H1 (cell line): ENCODE results near the gene SKP1. TPM values are rescaled to one million over a fixed set of nuclear protein-coding genes. Genes with fewer than 3 reads are reported as not detected.

ENCODE experiments used
- CTCF ChIA-PET: fragments of 300-600 bp; sonication (Branson Sonifier 250); formaldehyde crosslinking; loops from one replicate; lab custom pipeline; 2021; ENCODE audit not compliant: partially characterized antibody; lab: Charles Lee
- POLR2A ChIA-PET: fragments of 300-600 bp; sonication (Branson Sonifier 250); formaldehyde crosslinking; loops from one replicate; lab custom pipeline; 2021; ENCODE audit warnings: inconsistent platforms; ENCODE audit not compliant: partially characterized antibody; lab: Charles Lee
- DNase-seq, 2 experiments: peaks; one replicate each; pipeline versions ENCODE4 v3.0.0 to v3.0.0-alpha.2; 2010 to 2022; ENCODE audit warnings: low spot score in 2 of 2, low read depth in 1 of 2, mixed read lengths in 1 of 2
- FAIRE-seq: peaks from 2 replicates; lab custom pipeline; 2011; peaks lifted over from hg19 to GRCh38; lab: Jason Lieb, UNC
- H2AFZ ChIP-seq: 2 replicates; pipeline ENCODE4 v1.8.1; 2012; ENCODE audit warnings: low read length, inconsistent platforms
- H2AK5ac ChIP-seq: 2 replicates; pipeline ENCODE4 v1.6.1; 2013; ENCODE audit warnings: low read depth, low read length
- H2BK120ac ChIP-seq: replicated peaks from 2 replicates; pipeline ENCODE3; 2013; ENCODE audit warnings: low read depth, low read length, inconsistent platforms
- H2BK12ac ChIP-seq: 2 replicates; pipeline ENCODE4 v1.6.1; 2013; ENCODE audit warnings: low read depth, low read length
- H2BK15ac ChIP-seq: 2 replicates; pipeline ENCODE4 v1.6.1; 2013; ENCODE audit warnings: low read length
- H2BK20ac ChIP-seq: 2 replicates; pipeline ENCODE4 v1.6.1; 2013; ENCODE audit warnings: low read length
- H2BK5ac ChIP-seq: 2 replicates; pipeline ENCODE4 v1.6.1; 2013; ENCODE audit warnings: low read depth, low read length
- H3K14ac ChIP-seq: 2 replicates; pipeline ENCODE4 v1.6.1; 2013; ENCODE audit warnings: inconsistent platforms; ENCODE audit not compliant: insufficient read length
- H3K18ac ChIP-seq: 2 replicates; pipeline ENCODE4 v1.6.1; 2013; ENCODE audit warnings: low read length; ENCODE audit errors: extremely low read depth
- H3K23ac ChIP-seq: 2 replicates; pipeline ENCODE4 v1.6.1; 2013; ENCODE audit warnings: inconsistent platforms; ENCODE audit not compliant: insufficient read length
- H3K23me2 ChIP-seq: 2 replicates; pipeline ENCODE4 v1.6.1; 2013; ENCODE audit warnings: low read depth, low read length
- H3K27ac ChIP-seq: 2 replicates; pipeline ENCODE4 v1.6.1; 2011; ENCODE audit warnings: low read depth, low read length, inconsistent platforms
- H3K27me3 ChIP-seq, 4 experiments: replicated peaks in 1 of 4; 1 replicate in 1 of 4; 2 replicates in 3 of 4; pipeline versions ENCODE4 v1.6.1 to v1.8.1; 2011 to 2013; ENCODE audit warnings: low read length in 3 of 4, mild to moderate bottlenecking in 3 of 4, inconsistent platforms in 2 of 4, mixed read lengths in 2 of 4, moderate library complexity in 1 of 4; ENCODE audit not compliant: control insufficient read depth in 3 of 4, insufficient read depth in 3 of 4; ENCODE audit errors: extremely low read depth in 1 of 4
- H3K36me3 ChIP-seq, 4 experiments: 2 replicates each; pipeline versions ENCODE4 v1.6.1 to v1.8.1; 2011 to 2013; ENCODE audit warnings: mild to moderate bottlenecking in 4 of 4, low read length in 3 of 4, moderate library complexity in 2 of 4, control low read depth in 1 of 4, inconsistent platforms in 1 of 4; ENCODE audit not compliant: insufficient read depth in 4 of 4, control insufficient read depth in 2 of 4
- H3K4ac ChIP-seq: replicated peaks from 2 replicates; pipeline ENCODE3; 2013; ENCODE audit warnings: low read length, low read depth, mixed read lengths, inconsistent platforms; ENCODE audit not compliant: insufficient read length
- H3K4me1 ChIP-seq, 4 experiments: replicated peaks in 1 of 4; 1 replicate in 1 of 4; 2 replicates in 3 of 4; pipeline versions ENCODE4 v1.6.1 to v1.8.1; 2011 to 2013; ENCODE audit warnings: low read length in 3 of 4, inconsistent platforms in 2 of 4, mixed read lengths in 1 of 4; ENCODE audit not compliant: insufficient read depth in 4 of 4, control insufficient read depth in 3 of 4
- H3K4me2 ChIP-seq, 2 experiments: 2 replicates each; pipeline versions ENCODE4 v1.6.1 to v1.8.1; 2011 to 2013; ENCODE audit warnings: low read depth in 2 of 2, low read length in 2 of 2, control low read depth in 1 of 2, inconsistent platforms in 1 of 2, mild to moderate bottlenecking in 1 of 2; ENCODE audit not compliant: insufficient read depth in 1 of 2
- H3K4me3 ChIP-seq, 4 experiments: fragments of 200-600, 300-600 bp in 1 of 4; sonication (generic), shearing (Covaris generic), sonication (Bioruptor Twin) in 1 of 4; 2 replicates each; pipeline versions ENCODE4 v1.5.1 to v1.8.1; 2011 to 2016; ENCODE audit warnings: low read length in 4 of 4, low read depth in 3 of 4, control low read depth in 2 of 4, inconsistent platforms in 2 of 4, mild to moderate bottlenecking in 2 of 4, mixed read lengths in 1 of 4, moderate library complexity in 1 of 4; ENCODE audit not compliant: insufficient read depth in 2 of 4; ENCODE audit errors: extremely low read depth in 1 of 4
- H3K56ac ChIP-seq: replicated peaks from 2 replicates; pipeline ENCODE3; 2013; ENCODE audit warnings: low read depth, mild to moderate bottlenecking, mixed read lengths, low read length, inconsistent platforms; ENCODE audit not compliant: insufficient read length
- H3K79me1 ChIP-seq: 2 replicates; pipeline ENCODE4 v1.6.1; 2013; ENCODE audit warnings: low read depth, low read length, control low read depth
- H3K79me2 ChIP-seq, 2 experiments: 2 replicates each; pipeline versions ENCODE4 v1.6.1 to v1.8.1; 2012 to 2013; ENCODE audit warnings: low read length in 2 of 2, mild to moderate bottlenecking in 2 of 2, inconsistent platforms in 1 of 2; ENCODE audit not compliant: insufficient read depth in 2 of 2, control insufficient read depth in 1 of 2
- H3K9ac ChIP-seq, 4 experiments: replicated peaks in 1 of 4; 1 replicate in 1 of 4; 2 replicates in 3 of 4; pipeline versions ENCODE4 v1.6.1 to v1.8.1; 2011 to 2013; ENCODE audit warnings: low read depth in 3 of 4, low read length in 3 of 4, control low read depth in 2 of 4, mild to moderate bottlenecking in 2 of 4, moderate library complexity in 2 of 4, inconsistent platforms in 1 of 4; ENCODE audit errors: extremely low read depth in 1 of 4
- H3K9me3 ChIP-seq, 2 experiments: 2 replicates each; pipeline versions ENCODE4 v1.6.1 to v1.8.1; 2012 to 2013; ENCODE audit warnings: mild to moderate bottlenecking in 2 of 2, moderate library complexity in 2 of 2, control low read depth in 1 of 2, inconsistent platforms in 1 of 2, low read depth in 1 of 2, low read length in 1 of 2, mixed read lengths in 1 of 2; ENCODE audit not compliant: insufficient read depth in 2 of 2
- H4K20me1 ChIP-seq, 2 experiments: replicated peaks in 1 of 2; 2 replicates each; pipeline versions ENCODE3 to v1.8.1; 2011 to 2013; ENCODE audit warnings: inconsistent platforms in 2 of 2, low read length in 2 of 2, mild to moderate bottlenecking in 1 of 2; ENCODE audit not compliant: insufficient read depth in 2 of 2, control insufficient read depth in 1 of 2
- H4K5ac ChIP-seq: 2 replicates; pipeline ENCODE4 v1.6.1; 2013; ENCODE audit warnings: low read length, low read depth, mixed read lengths, inconsistent platforms; ENCODE audit not compliant: insufficient read length
- H4K8ac ChIP-seq: 2 replicates; pipeline ENCODE4 v1.8.0; 2013; ENCODE audit warnings: mild to moderate bottlenecking, moderate library complexity, low read length, inconsistent platforms; ENCODE audit not compliant: insufficient read depth; ENCODE audit errors: extremely low read depth
- H4K91ac ChIP-seq: replicated peaks from 2 replicates; pipeline ENCODE3; 2013; ENCODE audit warnings: low read length, mixed read lengths, inconsistent platforms; ENCODE audit not compliant: insufficient read length
- HDAC2 ChIP-seq, 2 experiments: fragments of 300-600 bp in 1 of 2; sonication (generic) in 1 of 2; IDR thresholded peaks; 2 replicates each; pipeline ENCODE4 v1.6.1; 2011 to 2012; ENCODE audit warnings: low read depth in 2 of 2, low read length in 2 of 2, mild to moderate bottlenecking in 2 of 2, moderate library complexity in 2 of 2, borderline replicate concordance in 1 of 2, inconsistent platforms in 1 of 2
- WGBS, 2 experiments: shearing (Covaris generic) in 1 of 2; methylation state at CpG; one replicate each; pipeline versions ENCODE4 v1.1.6 to v1.1.7; 2013 to 2015; ENCODE audit warnings: low lambda C conversion rate in 2 of 2, mixed read lengths in 2 of 2, inconsistent platforms in 1 of 2, low coverage in 1 of 2, missing lambda C conversion rate in 1 of 2; ENCODE audit not compliant: insufficient replicate concordance in 2 of 2, insufficient coverage in 1 of 2, insufficient read length in 1 of 2; ENCODE audit errors: extremely low coverage in 1 of 2, missing lambda C conversion rate in 1 of 2; 5-methylcytosine and 5-hydroxymethylcytosine counted together
- polyA plus RNA-seq, 7 experiments: library from polyadenylated mRNA; depleted of rRNA in 3 of 7; stranded (reverse) in 5 of 7; unstranded in 2 of 7; fragments of >200 nt in 5 of 7; fragments of 200-250 nt in 2 of 7; gene quantifications; 1 replicate in 5 of 7; 2 replicates in 1 of 7; 4 replicates in 1 of 7; pipeline versions ENCODE4 v1.2.1 to v1.2.3, GENCODE V29; 2011 to 2013; ENCODE audit warnings: missing spikeins in 2 of 7, mixed read lengths in 2 of 7
- total RNA-seq: library from RNA; stranded (reverse); fragmentation: NEBNext Ultra II Directional; extraction: Animal tissue kit (Norgen Biotek cat#: 25700); gene quantifications from 2 replicates; pipeline ENCODE4 v1.2.1, GENCODE V29; 2021

Gene SKP1
- total and polyA plus RNA-seq, 2 of the 8 experiments (the other 6 are each of a cell fraction or from before 2014, with no cell fraction given): 163 to 332 TPM

- H3K18ac ChIP-seq: no peak overlapping the region
- H4K8ac ChIP-seq: no peak overlapping the region
- peaks cover 5 to 11% of the 10 kb centered on the region in 2 experiments for H4K20me1 ChIP-seq
- no peaks in the 10 kb centered on the region for H3K9me3 ChIP-seq
- H3K27me3 ChIP-seq: no peaks in the 10 kb centered on the region
- no peak overlapping the region for H2BK120ac ChIP-seq
- 84% methylated on average over 3 of the region's 3 CpGs; no CpG with 5 or more reads in 1 of the 2 experiments for WGBS, 2 experiments
- no peak overlapping the region for H2AK5ac ChIP-seq
- H3K79me2 ChIP-seq: no peaks in the 10 kb centered on the region
- H4K5ac ChIP-seq: no peak overlapping the region
- ChIA-PET POLR2A (interaction anchor here (0.5 to 1.2 kb wide), 5 partner anchors 9 to 185 kb away, joined by 3 read pairs; partner anchors contain the start of gene C5orf15), CTCF (interaction anchor here (0.8 to 24.3 kb wide), 9 partner anchors 8 to 157 kb away, joined by 3 to 629 read pairs (median 5); no protein-coding TSS in a partner anchor)
- H2BK12ac ChIP-seq: no peak overlapping the region
- no peak overlapping the region for H3K56ac ChIP-seq
- H2BK20ac ChIP-seq: no peak overlapping the region
- no peak overlapping the region for H4K91ac ChIP-seq
- H3K36me3 ChIP-seq: peaks cover 6 to 73% (median 42%) of the 10 kb centered on the region in 4 experiments
- no peak overlapping the region for H3K4me3 ChIP-seq
- no peak overlapping the region for H3K27ac ChIP-seq
- H3K4me1 ChIP-seq: no peaks in the 10 kb centered on the region
- FAIRE-seq: no peak
- no peak for DNase-seq
- H3K4ac ChIP-seq: no peak overlapping the region
- no peak overlapping the region for H2BK15ac ChIP-seq
- no peak overlapping the region for H3K4me2 ChIP-seq
- H3K9ac ChIP-seq: no peak overlapping the region
- no peak overlapping the region for H3K14ac ChIP-seq
- no peaks in the 10 kb centered on the region for H3K79me1 ChIP-seq
- no peak overlapping the region for H3K23ac ChIP-seq
- no peak overlapping the region for H2BK5ac ChIP-seq
- no peaks in the 10 kb centered on the region for H3K23me2 ChIP-seq
- H2AFZ ChIP-seq: no peak overlapping the region
- TF ChIP-seq HDAC2 (IDR thresholded peaks at IDR 0.05; ENCODE audit: borderline replicate concordance in 1 of 2, low read depth in 2 of 2, low read length in 2 of 2): no peak
These were observed 23.5 kb downstream of the SKP1 start for GRCh38 chr5:134153241-134153640.
